Activated naive CD8-positive, alpha-beta T cell treated with anti-CD3 and anti-CD28 coated beads, Interleukin-2, amount 50 U/mL, for 16 hours (primary cell): ENCODE data around the gene SCYGR1.
"Not testable (repeated sequence)": the region's sequence is repeated elsewhere in the genome, so short reads cannot be mapped to it uniquely, and the experiment has no call there.

ENCODE experiments used
- DNase-seq: peaks from one replicate; pipeline ENCODE4 v3.0.0-alpha.2; 2020; ENCODE audit warnings: low read depth, low spot score

The SCYGR1 gene

GRCh38 chr2:227387583-227387982 is at the start of gene SCYGR1:
Gene SCYGR1, minus strand, starts transcription at chr2:227387949. Its CDS starts 0 bp downstream, at chr2:227387949.
- not testable (repeated sequence) for DNase-seq

- no peak for DNase-seq
Observed at GRCh38 chr2:227436436-227437174, 48.9 kb upstream of the SCYGR1 start.

- DNase-seq = no peak
Observed at GRCh38 chr2:227433171-227433570, 45.4 kb upstream of the SCYGR1 start.

GRCh38 chr2:227430639-227431038 is 42.9 kb upstream of the SCYGR1 start:
- DNase-seq = no peak

- no peak for DNase-seq
Observed at GRCh38 chr2:227428731-227429285, 41.1 kb upstream of the SCYGR1 start.

- no peak for DNase-seq
Observed at GRCh38 chr2:227423656-227424499, 36.1 kb upstream of the SCYGR1 start.

GRCh38 chr2:227420087-227421052 is 32.6 kb upstream of the SCYGR1 start:
- DNase-seq = no peak

- no peak for DNase-seq
Observed at GRCh38 chr2:227416701-227417100, 29.0 kb upstream of the SCYGR1 start.

GRCh38 chr2:227415538-227416424 is 28.0 kb upstream of the SCYGR1 start:
- no peak for DNase-seq

GRCh38 chr2:227414846-227415245 is 27.1 kb upstream of the SCYGR1 start:
- DNase-seq = no peak

GRCh38 chr2:227413371-227413770 is 25.6 kb upstream of the SCYGR1 start:
- no peak for DNase-seq

- no peak for DNase-seq
Observed at GRCh38 chr2:227412877-227413276, 25.1 kb upstream of the SCYGR1 start.

- DNase-seq = no peak
Observed at GRCh38 chr2:227411990-227412350, 24.2 kb upstream of the SCYGR1 start.

GRCh38 chr2:227411320-227411989 is 23.7 kb upstream of the SCYGR1 start:
- peak; percentile 40 for DNase-seq

GRCh38 chr2:227410191-227410590 is 22.4 kb upstream of the SCYGR1 start:
- no peak for DNase-seq

GRCh38 chr2:227407591-227408151 is 19.9 kb upstream of the SCYGR1 start:
- no peak for DNase-seq

GRCh38 chr2:227406177-227407031 is 18.7 kb upstream of the SCYGR1 start:
- DNase-seq = no peak

GRCh38 chr2:227404585-227405271 is 17.0 kb upstream of the SCYGR1 start:
- no peak for DNase-seq
